OCI-LY7 (cell line): ENCODE results near the gene L3MBTL1. TPM values are rescaled to one million over a fixed set of nuclear protein-coding genes. Genes with fewer than 3 reads are reported as not detected.
"Not testable (repeated sequence)": the region's sequence is repeated elsewhere in the genome, so short reads cannot be mapped to it uniquely, and the experiment has no call there.

Experiments
- BruUV-seq: library from RNA; stranded (reverse); fragments of 400-500 nt; replicated peaks from 2 replicates; lab custom pipeline; 2021; lab: Mats Ljungman, UMichigan
- CTCF ChIA-PET: fragments of 300-600 bp; sonication (Branson Sonifier 250); formaldehyde crosslinking; loops from one replicate; lab custom pipeline; 2022; ENCODE audit warnings: antibody characterized with exemption; ENCODE audit not compliant: unreplicated experiment; lab: Charles Lee
- POLR2A ChIA-PET: fragments of 300-600 bp; sonication (Branson Sonifier 250); formaldehyde crosslinking; loops from one replicate; lab custom pipeline; 2022; ENCODE audit warnings: antibody characterized with exemption; lab: Charles Lee
- DNase-seq: peaks from one replicate; pipeline ENCODE4 v3.0.0-alpha.2; 2015; ENCODE audit warnings: low spot score
- H2AFZ ChIP-seq: fragments of 200-600 bp; sonication (generic), shearing (Covaris generic); 2 replicates; pipeline ENCODE4 v1.6.1; 2014; ENCODE audit warnings: mild to moderate bottlenecking, antibody characterized with exemption, low read length, moderate library complexity
- H3K27ac ChIP-seq: fragments of 200-600 bp; sonication (generic); 2 replicates; pipeline ENCODE4 v1.5.1; 2014; ENCODE audit warnings: mixed run types, low read depth, mild to moderate bottlenecking, moderate library complexity, low read length, inconsistent platforms; ENCODE audit not compliant: poor library complexity, severe bottlenecking
- H3K36me3 ChIP-seq: fragments of 200-600 bp; sonication (generic); 2 replicates; pipeline ENCODE4 v1.6.1; 2014; ENCODE audit warnings: mild to moderate bottlenecking, antibody characterized with exemption, low read length, moderate library complexity, mixed read lengths; ENCODE audit not compliant: insufficient read depth
- H3K4me1 ChIP-seq: fragments of 200-600 bp; sonication (generic); 2 replicates; pipeline ENCODE4 v1.5.1; 2014; ENCODE audit warnings: mild to moderate bottlenecking, low read length; ENCODE audit not compliant: insufficient read depth, poor library complexity, severe bottlenecking
- H3K4me2 ChIP-seq: fragments of 200-600 bp; sonication (generic); 2 replicates; pipeline ENCODE4 v1.6.1; 2014; ENCODE audit warnings: mild to moderate bottlenecking, low read length
- H3K4me3 ChIP-seq: fragments of 200-600 bp; sonication (generic); 2 replicates; pipeline ENCODE4 v1.5.1; 2014; ENCODE audit warnings: mild to moderate bottlenecking, low read depth, low read length; ENCODE audit not compliant: poor library complexity, severe bottlenecking
- H3K79me2 ChIP-seq: fragments of 200-600 bp; sonication (generic); 2 replicates; pipeline ENCODE4 v1.6.1; 2016; ENCODE audit warnings: low read depth, mild to moderate bottlenecking, low read length, moderate library complexity, mixed read lengths; ENCODE audit not compliant: insufficient read depth
- H3K9me2 ChIP-seq: fragments of 200-600 bp; sonication (generic); 2 replicates; pipeline ENCODE4 v1.6.1; 2016; ENCODE audit warnings: mild to moderate bottlenecking, low read length, mixed read lengths; ENCODE audit not compliant: insufficient read depth
- H3K9me3 ChIP-seq: fragments of 200-600 bp; sonication (generic); 2 replicates; pipeline ENCODE4 v1.6.1; 2014; ENCODE audit warnings: mild to moderate bottlenecking, mixed run types, low read length, mixed read lengths
- H4K20me1 ChIP-seq: fragments of 200-600 bp; sonication (generic); 2 replicates; pipeline ENCODE4 v1.6.1; 2014; ENCODE audit warnings: mild to moderate bottlenecking, antibody characterized with exemption, low read length, moderate library complexity, mixed read lengths; ENCODE audit not compliant: insufficient read depth
- CTCF ChIP-seq: fragments of 200-600 bp; sonication (generic); conservative IDR thresholded peaks from 2 replicates; pipeline ENCODE4 v1.5.1; 2014; ENCODE audit warnings: mild to moderate bottlenecking, antibody characterized with exemption, low read length, moderate library complexity, mixed read lengths
- EZH2phosphoT487 ChIP-seq: fragments of 200-600 bp; sonication (generic); IDR thresholded peaks from 2 replicates; pipeline ENCODE4 v1.6.1; 2018; ENCODE audit warnings: low read depth, borderline replicate concordance, mild to moderate bottlenecking, mixed run types, antibody characterized with exemption, low read length, moderate library complexity, mixed read lengths
- intact Hi-C: fragments of 100-400 bp; cut with micrococcal nuclease; formaldehyde crosslinking; loops from one replicate; pipeline ENCODE4 v1.10.0; 2022; ENCODE audit not compliant: unreplicated experiment
- total RNA-seq, 2 experiments: library from RNA; depleted of rRNA in 1 of 2; stranded (reverse); fragments of >200 nt in 1 of 2; shearing (Covaris generic) in 1 of 2; gene quantifications; 2 replicates each; pipeline ENCODE4 v1.2.3, GENCODE V29; 2014 to 2022

L3MBTL1 gene
- total RNA-seq, 2 experiments from 2014 or later: 22.4 to 27.8 TPM

- DNase-seq: no peak
- Histone ChIP-seq H3K9me2 (no peaks in the 10 kb centered on the region), H3K36me3 (no peaks in the 10 kb centered on the region), H3K4me3 (no peak overlapping the region), H3K4me2 (no peak overlapping the region), H2AFZ (no peak overlapping the region), H4K20me1 (no peaks in the 10 kb centered on the region), H3K4me1 (peaks cover under 1% of the 10 kb centered on the region), H3K79me2 (no peaks in the 10 kb centered on the region), H3K27ac (no peak overlapping the region), H3K9me3 (no peaks in the 10 kb centered on the region)
- CTCF ChIA-PET: no interaction called here
- POLR2A ChIA-PET: interaction anchor here (0.5 to 0.6 kb wide), 3 partner anchors 7 to 17 kb away, joined by 3 read pairs; no protein-coding TSS in a partner anchor
- BruUV-seq: no TSS peak
- intact Hi-C loops: no loop called here
- TF ChIP-seq CTCF (no peak), EZH2phosphoT487 (no peak)
Observed at GRCh38 chr20:43584448-43585136, 77.1 kb downstream of the L3MBTL1 start.

GRCh38 chr20:43586641-43587040 lies 79.1 kb downstream of the L3MBTL1 start:
- Histone ChIP-seq H3K4me1 (peaks cover 10% of the 10 kb centered on the region), H3K27ac (no peak overlapping the region), H3K9me3 (no peaks in the 10 kb centered on the region), H2AFZ (no peak overlapping the region), H3K36me3 (no peaks in the 10 kb centered on the region), H3K79me2 (peaks cover 6% of the 10 kb centered on the region; the same call in 1 of the 2 replicates), H4K20me1 (no peaks in the 10 kb centered on the region), H3K4me2 (no peak overlapping the region), H3K9me2 (no peaks in the 10 kb centered on the region), H3K4me3 (no peak overlapping the region)
- DNase-seq: no peak
- TF ChIP-seq CTCF (no peak), EZH2phosphoT487 (no peak)
- ChIA-PET POLR2A (interaction anchor here (1.0 kb wide), 1 partner anchor 95 kb away, joined by 8 read pairs; no protein-coding TSS in a partner anchor), CTCF (no interaction called here)
- no TSS peak for BruUV-seq
- intact Hi-C loops: no loop called here

- BruUV-seq, H3K4me3 ChIP-seq, H3K9me2 ChIP-seq, H3K9me3 ChIP-seq, DNase-seq, H3K36me3 ChIP-seq, H4K20me1 ChIP-seq, POLR2A ChIA-PET, H2AFZ ChIP-seq, CTCF ChIA-PET, intact Hi-C loops, H3K4me2 ChIP-seq, H3K27ac ChIP-seq: not testable (repeated sequence)
- peaks cover 16% of the 10 kb centered on the region for H3K79me2 ChIP-seq
- H3K4me1 ChIP-seq: peaks cover 17% of the 10 kb centered on the region
Observed at GRCh38 chr20:43588526-43588925, 81.0 kb downstream of the L3MBTL1 start.
